HG03442 (cell line): ENCODE measurements around the gene PLEKHB2.
"Not testable (repeated sequence)": the region's sequence is repeated elsewhere in the genome, so short reads cannot be mapped to it uniquely, and the experiment has no call there.

Experiments
- ATAC-seq: cut with Tn5 transposase; IDR thresholded peaks from one replicate; pipeline ENCODE4 v1.9.1; 2021; ENCODE audit warnings: mild to moderate bottlenecking, moderate library complexity; ENCODE audit not compliant: unreplicated experiment

The PLEKHB2 gene

GRCh38 chr2:131105156-131105949 lies at the start of gene PLEKHB2:
TSS of gene PLEKHB2 (plus strand) at chr2:131105336. CDS start at chr2:131120942, 15,606 bp downstream.
- ATAC-seq: peak; percentile 68

GRCh38 chr2:131056204-131056931 lies 48.8 kb upstream of the PLEKHB2 start:
- no peak for ATAC-seq

GRCh38 chr2:131056932-131057287 lies 48.2 kb upstream of the PLEKHB2 start:
- no peak for ATAC-seq

- ATAC-seq: no peak
Observed at GRCh38 chr2:131058214-131058843, 46.8 kb upstream of the PLEKHB2 start.

- ATAC-seq: no peak
Observed at GRCh38 chr2:131058920-131059319, 46.2 kb upstream of the PLEKHB2 start.

GRCh38 chr2:131063501-131064283 lies 41.4 kb upstream of the PLEKHB2 start:
- ATAC-seq: no peak

GRCh38 chr2:131064589-131065512 lies 40.3 kb upstream of the PLEKHB2 start:
- no peak for ATAC-seq

- no peak for ATAC-seq
Observed at GRCh38 chr2:131067465-131068125, 37.5 kb upstream of the PLEKHB2 start.

GRCh38 chr2:131068172-131068571 lies 37.0 kb upstream of the PLEKHB2 start:
- ATAC-seq: not testable (repeated sequence)

- not testable (repeated sequence) for ATAC-seq
Observed at GRCh38 chr2:131075578-131075977, 29.6 kb upstream of the PLEKHB2 start.

GRCh38 chr2:131076707-131077106 lies 28.4 kb upstream of the PLEKHB2 start:
- no peak for ATAC-seq

GRCh38 chr2:131077182-131077846 lies 27.8 kb upstream of the PLEKHB2 start:
- ATAC-seq: no peak

- no peak for ATAC-seq
Observed at GRCh38 chr2:131077966-131078365, 27.2 kb upstream of the PLEKHB2 start.

- not testable (repeated sequence) for ATAC-seq
Observed at GRCh38 chr2:131079931-131080330, 25.2 kb upstream of the PLEKHB2 start.

GRCh38 chr2:131081190-131081589 lies 23.9 kb upstream of the PLEKHB2 start:
- ATAC-seq: no peak

- no peak for ATAC-seq
Observed at GRCh38 chr2:131085646-131086045, 19.5 kb upstream of the PLEKHB2 start.

GRCh38 chr2:131092458-131093005 lies 12.6 kb upstream of the PLEKHB2 start:
- no peak for ATAC-seq

- peak; percentile 80 for ATAC-seq
Observed at GRCh38 chr2:131093006-131093695, 12.0 kb upstream of the PLEKHB2 start, which contains the start of gene FAM168B. TSS of gene FAM168B (minus strand) at chr2:131093460. CDS start at chr2:131082646, 10,814 bp downstream.
